BJ (cell line): ENCODE measurements around the gene RIIAD1. TPM values are rescaled to one million over a fixed set of nuclear protein-coding genes. Genes with fewer than 3 reads are reported as not detected.
A peak's percentile ranks its signal among the peaks of the same experiment; 100 is the strongest.

Experiments
- CTCF ChIA-PET: fragments of 350-600 bp; formaldehyde crosslinking; extraction: SDS; loops from one replicate; lab custom pipeline; 2021; ENCODE audit warnings: antibody characterized with exemption, inconsistent platforms; lab: Yijun Ruan, JAX
- POLR2A ChIA-PET: fragments of 300-600 bp; sonication (Branson Sonifier 250); formaldehyde crosslinking; extraction: SDS; loops from one replicate; lab custom pipeline; 2021; ENCODE audit warnings: antibody characterized with exemption; lab: Charles Lee
- DNase-seq: peaks from one replicate; pipeline ENCODE4 v3.0.0-alpha.2; 2011; ENCODE audit warnings: low read depth
- H3K27me3 ChIP-seq: 2 replicates; pipeline ENCODE4 v1.6.0; 2011; ENCODE audit warnings: low read length; ENCODE audit not compliant: control insufficient read depth, insufficient read depth
- H3K36me3 ChIP-seq: 2 replicates; pipeline ENCODE4 v1.5.1; 2011; ENCODE audit warnings: low read length; ENCODE audit not compliant: control insufficient read depth, insufficient read depth
- H3K4me3 ChIP-seq: 2 replicates; pipeline ENCODE4 v1.5.1; 2011; ENCODE audit warnings: low read depth, mild to moderate bottlenecking, control low read depth, low read length
- CTCF ChIP-seq: IDR thresholded peaks from 2 replicates; pipeline ENCODE4 v1.5.1; 2011; ENCODE audit warnings: low read depth, mild to moderate bottlenecking, control low read depth, inconsistent platforms, low read length, moderate library complexity; ENCODE audit not compliant: insufficient read depth
- polyA plus RNA-seq: library from polyadenylated mRNA; depleted of rRNA; stranded (reverse); fragments of >200 nt; gene quantifications from 2 replicates; pipeline ENCODE4 v1.2.3, GENCODE V29; 2011

The RIIAD1 gene
- polyA plus RNA-seq, 1 experiment: not detected

- ChIA-PET CTCF (interaction anchor here (1.1 to 1.5 kb wide), 2 partner anchors 17 to 20 kb away, joined by 4 to 5 read pairs; no protein-coding TSS in a partner anchor), POLR2A (no interaction called here)
- Histone ChIP-seq H3K36me3 (no peaks in the 10 kb centered on the region), H3K4me3 (no peak overlapping the region), H3K27me3 (peaks cover 53% of the 10 kb centered on the region)
- DNase-seq: no peak
- TF ChIP-seq CTCF: no peak
These were observed 3.3 kb upstream of the RIIAD1 start for GRCh38 chr1:151718011-151718431.

GRCh38 chr1:151718666-151719065, 2.7 kb upstream of the RIIAD1 start:
- H3K36me3 ChIP-seq: no peaks in the 10 kb centered on the region
- ChIA-PET POLR2A (no interaction called here), CTCF (no interaction called here)
- TF ChIP-seq CTCF: no peak
- H3K4me3 ChIP-seq: no peak overlapping the region
- peaks cover 51% of the 10 kb centered on the region for H3K27me3 ChIP-seq
- DNase-seq: no peak

DNA sequence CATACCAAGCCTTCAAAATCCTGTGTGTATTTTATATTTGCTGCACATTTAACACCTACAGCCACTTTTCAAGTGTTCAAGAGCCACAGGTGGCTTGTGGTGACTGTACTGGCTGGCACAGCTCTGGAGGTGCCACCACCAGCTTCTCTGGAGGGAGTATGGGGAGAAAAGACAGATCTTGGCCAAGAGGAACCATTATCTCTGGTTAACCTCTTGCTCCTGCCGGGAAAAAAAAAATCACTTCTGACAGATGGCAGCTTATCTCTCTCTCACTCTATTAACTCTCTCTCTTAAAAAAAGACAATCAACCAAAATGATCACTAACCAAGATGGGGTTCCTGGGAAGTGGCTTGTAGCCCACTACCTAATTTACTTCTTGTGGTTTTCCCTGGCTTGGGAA, 1.2 kb upstream of the RIIAD1 start:
- no peak for TF ChIP-seq CTCF
- H3K4me3 ChIP-seq: no peak overlapping the region
- ChIA-PET POLR2A (no interaction called here), CTCF (interaction anchor here (1.3 to 1.4 kb wide), 2 partner anchors 27 to 126 kb away, joined by 3 to 7 read pairs; no protein-coding TSS in a partner anchor)
- no peaks in the 10 kb centered on the region for H3K36me3 ChIP-seq
- DNase-seq: no peak
- peaks cover 46% of the 10 kb centered on the region for H3K27me3 ChIP-seq

DNA sequence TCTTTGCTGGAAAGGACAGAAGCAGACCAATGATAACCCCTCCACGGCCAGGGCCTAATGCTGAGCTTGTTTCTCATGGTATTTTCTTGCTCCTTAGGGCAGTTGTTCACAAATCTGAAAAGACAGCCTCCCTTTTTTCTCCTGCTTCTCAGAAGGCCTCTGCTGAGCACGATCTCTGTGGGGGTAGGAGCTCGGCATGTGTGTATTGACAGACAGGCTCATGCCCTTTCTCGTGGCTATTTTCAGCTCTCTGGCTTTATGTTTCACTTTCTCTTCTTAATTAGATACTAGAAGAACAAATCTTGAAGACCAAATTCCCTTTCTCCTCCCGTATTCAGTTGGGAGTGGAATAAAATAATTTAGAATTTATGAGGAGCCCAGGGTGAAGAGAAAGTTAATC, 768 bp upstream of the RIIAD1 start:
- peaks cover 42% of the 10 kb centered on the region for H3K27me3 ChIP-seq
- CTCF ChIA-PET: interaction anchor here (1.2 to 1.4 kb wide), 3 partner anchors 14 to 127 kb away, joined by 3 to 7 read pairs (median 7); no protein-coding TSS in a partner anchor
- no peak for DNase-seq
- peak overlapping the region; percentile 33; the same call in 1 of the 2 replicates for H3K4me3 ChIP-seq
- no peak for TF ChIP-seq CTCF
- POLR2A ChIA-PET: no interaction called here
- H3K36me3 ChIP-seq: no peaks in the 10 kb centered on the region

GRCh38 chr1:151721788-151722510, 627 bp downstream of the RIIAD1 start:
- H3K27me3 ChIP-seq: peaks cover 33% of the 10 kb centered on the region
- H3K4me3 ChIP-seq: peak overlapping the region; percentile 33
- H3K36me3 ChIP-seq: no peaks in the 10 kb centered on the region
- TF ChIP-seq CTCF: no peak
- ChIA-PET POLR2A (interaction anchor here (0.8 kb wide), 1 partner anchor 9 kb away, joined by 5 read pairs; no protein-coding TSS in a partner anchor), CTCF (interaction anchor here (0.8 to 1.6 kb wide), 4 partner anchors 13 to 381 kb away, joined by 3 to 7 read pairs (median 5); no protein-coding TSS in a partner anchor)
- DNase-seq: no peak
